K562 (cell line): ENCODE measurements around the gene PCED1B. TPM values are rescaled to one million over a fixed set of nuclear protein-coding genes. Genes with fewer than 3 reads are reported as not detected.

ENCODE experiments used
- CBFA2T2 ChIP-seq: fragments of 450-650 bp; conservative IDR thresholded peaks from 2 replicates; pipeline ENCODE4 v1.6.1; 2017; ENCODE audit warnings: mild to moderate bottlenecking
- GABPA ChIP-seq: fragments of 200-800 bp; sonication (Bioruptor generic); conservative IDR thresholded peaks from 2 replicates; pipeline ENCODE4 v1.6.1; 2016; ENCODE audit warnings: low read depth, missing genetic modification characterization, missing compliant biosample characterization
- GABPB2 ChIP-seq: fragments of 250-450 bp; sonication (Bioruptor Pico); conservative IDR thresholded peaks from 2 replicates; pipeline ENCODE4 v1.5.1; 2021; ENCODE audit warnings: mild to moderate bottlenecking
- LEF1 ChIP-seq: fragments of 450-650 bp; IDR thresholded peaks from 2 replicates; pipeline ENCODE4 v1.6.1; 2016; ENCODE audit warnings: mild to moderate bottlenecking
- SMAD4 ChIP-seq: fragments of 250-450 bp; sonication (Bioruptor Pico); conservative IDR thresholded peaks from 2 replicates; pipeline ENCODE4 v1.8.0; 2021; ENCODE audit warnings: inconsistent platforms, mild to moderate bottlenecking, moderate library complexity
- SMC3 ChIP-seq: conservative IDR thresholded peaks from 2 replicates; pipeline ENCODE4 v1.6.1; 2011; ENCODE audit warnings: low read depth, low read length, improper control_type of control experiment; ENCODE audit not compliant: insufficient read depth
- SRF ChIP-seq, 2 experiments: fragments of 250-450, 450-650 bp in 1 of 2; sonication (Bioruptor Pico) in 1 of 2; sonication (generic) in 1 of 2; formaldehyde crosslinking; IDR thresholded peaks; 2 replicates each; pipeline versions ENCODE4 v1.5.0 to v1.5.1; 2020 to 2022; ENCODE audit warnings: mild to moderate bottlenecking in 1 of 2, missing genetic modification reagents in 1 of 2
- ZNF445 ChIP-seq: fragments of 250-450 bp; sonication (Bioruptor Pico); IDR thresholded peaks from 2 replicates; pipeline ENCODE4 v1.4.0; 2020; ENCODE audit warnings: low read depth, mild to moderate bottlenecking, moderate library complexity
- ZNF561 ChIP-seq: fragments of 450-650 bp; formaldehyde crosslinking; conservative IDR thresholded peaks from 2 replicates; pipeline ENCODE4 v1.4.0; 2020; ENCODE audit warnings: mild to moderate bottlenecking, moderate library complexity
- polyA plus RNA-seq, 8 experiments: library from polyadenylated mRNA; depleted of rRNA in 4 of 8; stranded (reverse) in 5 of 8; unstranded in 3 of 8; fragments of >200 nt; fragmentation: Nextera tagmentation in 2 of 8; fragmentation: Illumina TruSeq in 1 of 8; extraction: Ambion mirVana in 2 of 8; extraction: Trizol in 1 of 8; gene quantifications; 2 replicates each; pipeline versions ENCODE4 v1.2.1 to v1.2.3, GENCODE V29; 2011 to 2014; ENCODE audit warnings: inconsistent platforms in 1 of 8, missing spikeins in 1 of 8
- total RNA-seq, 7 experiments: library from RNA; depleted of rRNA in 6 of 7; stranded (reverse); fragments of >200 nt in 6 of 7; fragmentation: Illumina TruSeq in 2 of 7; extraction: Trizol in 2 of 7; gene quantifications; 2 replicates each; pipeline versions ENCODE4 v1.2.1 to v1.2.3, GENCODE V29; 2011 to 2021; ENCODE audit warnings: low replicate concordance in 1 of 7
- TF ChIP-seq, protein P1 (sequence below), 2 experiments: fragments of 450-650 bp in 1 of 2; sonication (generic) in 1 of 2; formaldehyde crosslinking in 1 of 2; IDR thresholded peaks in 1 of 2; conservative IDR thresholded peaks in 1 of 2; 2 replicates each; pipeline versions ENCODE4 v1.6.1 to v1.8.1; 2016 to 2023; ENCODE audit warnings: mild to moderate bottlenecking in 2 of 2, moderate library complexity in 2 of 2, inconsistent platforms in 1 of 2, missing genetic modification reagents in 1 of 2
- TF ChIP-seq, protein P2 (sequence below): fragments of 250-450 bp; sonication (Bioruptor Pico); IDR thresholded peaks from 2 replicates; pipeline ENCODE4 v1.4.0; 2020; ENCODE audit warnings: mild to moderate bottlenecking, moderate library complexity

PCED1B gene
- total and polyA plus RNA-seq, 9 of the 15 experiments (the other 6 are each of a cell fraction or from before 2014, with no cell fraction given) = 1.2 to 9.3 (median 2.5) TPM

DNA sequence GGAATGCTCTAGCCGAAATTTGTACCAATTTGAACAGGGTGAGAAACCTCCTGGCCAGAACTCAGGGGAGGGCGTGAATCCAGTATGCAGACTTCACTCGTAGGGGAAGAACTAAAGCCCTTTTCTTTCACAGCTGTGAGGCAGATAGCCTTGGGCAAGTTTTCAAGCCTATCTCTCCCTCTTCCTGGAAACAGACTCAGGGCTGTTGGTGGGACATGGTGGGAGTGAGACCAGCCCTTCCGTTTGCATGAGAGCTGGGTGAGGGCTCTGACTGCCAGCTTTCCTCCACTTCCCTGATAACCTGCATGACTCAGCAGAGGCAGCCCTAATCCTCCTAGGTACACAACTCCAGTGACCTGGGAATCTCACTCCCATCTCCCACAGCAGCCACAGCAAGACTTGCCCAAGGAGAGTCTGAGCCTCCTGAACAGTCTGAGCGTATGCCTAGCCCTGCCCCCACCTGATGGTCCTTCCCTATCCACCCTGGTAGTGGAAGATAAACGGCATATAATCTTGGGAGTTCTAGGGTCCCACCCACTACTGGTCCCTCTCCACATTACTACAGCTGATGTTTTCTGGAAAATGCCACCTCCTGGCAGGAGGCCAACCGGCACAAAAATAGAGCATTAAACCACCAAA is 170.4 kb downstream of the PCED1B start (continued):
- TF ChIP-seq ZNF445 (CRISPR knock-in tag) (no peak), LEF1 (0 out of 2 replicates have a peak, but pooled peaks have one; percentile 45), GABPB2 (CRISPR knock-in tag) (no peak), SMAD4 (CRISPR knock-in tag) (peak; percentile 66), CBFA2T2 (peak; percentile 58), GABPA (tag) (no peak), SMC3 (no peak), SRF (CRISPR knock-in tag; IDR thresholded peaks at IDR 0.05) (no peak), ZNF561 (CRISPR knock-in tag) (no peak)
- TF ChIP-seq, protein P1, sequence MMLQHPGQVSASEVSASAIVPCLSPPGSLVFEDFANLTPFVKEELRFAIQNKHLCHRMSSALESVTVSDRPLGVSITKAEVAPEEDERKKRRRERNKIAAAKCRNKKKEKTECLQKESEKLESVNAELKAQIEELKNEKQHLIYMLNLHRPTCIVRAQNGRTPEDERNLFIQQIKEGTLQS (IDR thresholded peaks at IDR 0.05) = peak; percentile 43; the same call in 1 of the 2 replicates
- TF ChIP-seq, protein P1 (CRISPR knock-in tag; conservative IDR thresholded peaks at IDR 0.05) = no peak
- TF ChIP-seq, protein P2, sequence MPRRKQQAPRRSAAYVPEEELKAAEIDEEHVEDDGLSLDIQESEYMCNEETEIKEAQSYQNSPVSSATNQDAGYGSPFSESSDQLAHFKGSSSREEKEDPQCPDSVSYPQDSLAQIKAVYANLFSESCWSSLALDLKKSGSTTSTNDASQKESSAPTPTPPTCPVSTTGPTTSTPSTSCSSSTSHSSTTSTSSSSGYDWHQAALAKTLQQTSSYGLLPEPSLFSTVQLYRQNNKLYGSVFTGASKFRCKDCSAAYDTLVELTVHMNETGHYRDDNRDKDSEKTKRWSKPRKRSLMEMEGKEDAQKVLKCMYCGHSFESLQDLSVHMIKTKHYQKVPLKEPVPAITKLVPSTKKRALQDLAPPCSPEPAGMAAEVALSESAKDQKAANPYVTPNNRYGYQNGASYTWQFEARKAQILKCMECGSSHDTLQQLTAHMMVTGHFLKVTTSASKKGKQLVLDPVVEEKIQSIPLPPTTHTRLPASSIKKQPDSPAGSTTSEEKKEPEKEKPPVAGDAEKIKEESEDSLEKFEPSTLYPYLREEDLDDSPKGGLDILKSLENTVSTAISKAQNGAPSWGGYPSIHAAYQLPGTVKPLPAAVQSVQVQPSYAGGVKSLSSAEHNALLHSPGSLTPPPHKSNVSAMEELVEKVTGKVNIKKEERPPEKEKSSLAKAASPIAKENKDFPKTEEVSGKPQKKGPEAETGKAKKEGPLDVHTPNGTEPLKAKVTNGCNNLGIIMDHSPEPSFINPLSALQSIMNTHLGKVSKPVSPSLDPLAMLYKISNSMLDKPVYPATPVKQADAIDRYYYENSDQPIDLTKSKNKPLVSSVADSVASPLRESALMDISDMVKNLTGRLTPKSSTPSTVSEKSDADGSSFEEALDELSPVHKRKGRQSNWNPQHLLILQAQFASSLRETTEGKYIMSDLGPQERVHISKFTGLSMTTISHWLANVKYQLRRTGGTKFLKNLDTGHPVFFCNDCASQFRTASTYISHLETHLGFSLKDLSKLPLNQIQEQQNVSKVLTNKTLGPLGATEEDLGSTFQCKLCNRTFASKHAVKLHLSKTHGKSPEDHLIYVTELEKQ (CRISPR knock-in tag) = no peak
